Measurements from ENCODE around the gene PASD1. TPM values are rescaled to one million over a fixed set of nuclear protein-coding genes. Genes with fewer than 3 reads are reported as not detected.
A peak's percentile ranks its signal among the peaks of the same experiment; 100 is the strongest.

The PASD1 gene
- total RNA-seq, 2 donors from 2014 or later: not detected

DNA sequence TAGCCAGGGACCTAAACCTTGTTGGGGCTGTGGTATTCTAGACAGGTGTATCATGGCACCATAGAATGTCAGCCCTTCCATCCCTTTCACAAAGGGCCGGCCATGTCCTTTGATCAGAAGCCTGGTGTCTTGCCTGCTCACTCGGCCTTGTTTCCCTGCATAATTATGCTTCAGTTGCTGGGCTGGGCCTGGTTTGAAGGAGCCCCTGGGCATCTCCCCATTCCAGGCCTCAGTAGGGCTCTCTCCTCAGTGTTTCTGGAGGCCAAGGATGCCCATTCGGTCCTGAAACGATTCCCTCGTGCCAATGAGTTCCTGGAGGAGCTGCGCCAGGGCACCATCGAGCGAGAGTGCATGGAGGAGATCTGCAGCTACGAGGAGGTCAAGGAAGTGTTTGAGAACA lies 136.3 kb downstream of the PASD1 start:
- H3K27me3 Mint-ChIP-seq: peaks cover 0 to 13% of the 10 kb centered on the region in 2 donors

DNA sequence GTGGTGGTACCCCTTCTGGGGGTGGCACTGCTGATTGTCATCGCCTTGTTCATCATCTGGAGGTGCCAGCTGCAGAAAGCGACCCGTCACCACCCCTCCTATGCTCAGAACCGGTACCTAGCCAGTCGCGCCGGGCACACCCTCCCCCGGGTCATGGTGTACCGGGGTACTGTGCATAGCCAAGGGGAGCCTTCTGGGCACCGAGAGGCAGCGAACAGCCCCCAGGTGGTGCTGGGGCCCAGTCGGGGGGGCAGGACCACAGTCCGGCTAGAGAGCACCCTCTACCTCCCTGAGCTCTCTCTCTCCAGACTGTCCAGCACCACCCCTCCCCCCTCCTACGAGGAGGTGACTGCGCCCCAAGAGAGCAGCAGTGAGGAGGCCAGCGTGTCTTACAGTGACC lies 137.1 kb downstream of the PASD1 start:
- Mint-ChIP-seq H3K36me3 (no peaks in the 10 kb centered on the region), H3K9me3 (no peaks in the 10 kb centered on the region), H3K27me3 (peaks cover 0 to 15% of the 10 kb centered on the region in 2 donors), H3K27ac (no peak overlapping the region), H3K4me1 (ENCODE audit: low read depth in 2 of 2) (no peaks in the 10 kb centered on the region), H3K4me3 (no peak overlapping the region)
- ATAC-seq (no peak), DNase-seq (ENCODE audit: low spot score) (peak; percentile 38)

More for the DNA sequence above, 136.3 kb downstream of the PASD1 start:
- H3K36me3 Mint-ChIP-seq: no peaks in the 10 kb centered on the region
- no peak overlapping the region for H3K27ac Mint-ChIP-seq
- no peak for DNase-seq (ENCODE audit: low spot score)
- H3K4me3 Mint-ChIP-seq: no peak overlapping the region
- no peaks in the 10 kb centered on the region for H3K4me1 Mint-ChIP-seq (ENCODE audit: low read depth in 2 of 2)
- H3K9me3 Mint-ChIP-seq: no peaks in the 10 kb centered on the region
- ATAC-seq: no peak

GRCh38 chrX:151701071-151701470 lies 137.6 kb downstream of the PASD1 start:
- Mint-ChIP-seq H3K4me1 (ENCODE audit: low read depth in 2 of 2) (no peaks in the 10 kb centered on the region), H3K9me3 (no peaks in the 10 kb centered on the region), H3K36me3 (no peaks in the 10 kb centered on the region), H3K27ac (no peak overlapping the region), H3K4me3 (no peak overlapping the region), H3K27me3 (peaks cover 0 to 11% of the 10 kb centered on the region in 2 donors)
- ATAC-seq: no peak
- peak; percentile 12 for DNase-seq (ENCODE audit: low spot score)

- no peak overlapping the region for H3K4me3 Mint-ChIP-seq
- H3K27me3 Mint-ChIP-seq: peaks cover 0 to 8% of the 10 kb centered on the region in 2 donors
- no peak for ATAC-seq
- H3K27ac Mint-ChIP-seq: no peak overlapping the region
- H3K36me3 Mint-ChIP-seq: no peaks in the 10 kb centered on the region
- no peaks in the 10 kb centered on the region for H3K4me1 Mint-ChIP-seq (ENCODE audit: low read depth in 2 of 2)
- peak; percentile 5 for DNase-seq (ENCODE audit: low spot score)
- H3K9me3 Mint-ChIP-seq: no peaks in the 10 kb centered on the region
Measured at GRCh38 chrX:151701531-151701930, 138.1 kb downstream of the PASD1 start.

DNA sequence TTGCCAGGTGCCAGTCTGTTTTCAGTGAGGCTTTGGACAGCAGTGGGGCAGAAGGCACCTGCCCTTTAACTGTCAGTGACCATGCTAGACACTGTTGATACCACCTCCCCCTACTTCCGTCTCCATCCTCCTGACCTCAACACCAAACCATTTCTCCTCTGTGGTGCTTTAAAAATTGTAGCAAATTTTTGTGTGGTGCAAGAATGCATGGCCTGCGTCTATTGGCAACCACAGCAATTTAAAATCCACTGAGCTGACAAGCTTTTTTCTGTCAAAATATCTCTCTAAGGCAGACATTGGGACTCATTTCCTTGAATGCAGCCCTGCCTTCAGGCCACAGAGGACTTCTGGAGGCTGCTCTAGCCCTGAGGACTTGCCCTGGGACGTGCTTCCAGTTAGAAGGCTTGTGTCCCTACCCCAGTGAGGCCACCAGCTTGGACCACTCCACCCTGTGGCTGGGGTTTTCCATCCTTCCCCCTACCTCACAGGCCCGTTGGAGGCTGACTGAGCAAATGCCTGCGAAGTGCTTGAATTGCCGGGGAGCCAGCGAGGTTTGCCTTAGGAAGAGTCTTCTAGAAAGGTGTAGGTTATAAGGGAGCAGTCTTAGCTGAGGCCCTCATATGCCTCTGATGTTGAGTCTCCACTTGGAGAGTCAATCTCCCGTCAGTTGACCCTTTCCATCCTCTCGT lies 138.7 kb downstream of the PASD1 start:
- H3K4me1 Mint-ChIP-seq (ENCODE audit: low read depth in 2 of 2): no peaks in the 10 kb centered on the region
- H3K27ac Mint-ChIP-seq: no peak overlapping the region
- H3K9me3 Mint-ChIP-seq: no peaks in the 10 kb centered on the region
- H3K36me3 Mint-ChIP-seq: no peaks in the 10 kb centered on the region
- peaks cover 0 to 7% of the 10 kb centered on the region in 2 donors for H3K27me3 Mint-ChIP-seq
- ATAC-seq (peak in 1 of 2 donors; percentile 2), DNase-seq (ENCODE audit: low spot score) (peak; percentile 46)
- no peak overlapping the region for H3K4me3 Mint-ChIP-seq

DNA sequence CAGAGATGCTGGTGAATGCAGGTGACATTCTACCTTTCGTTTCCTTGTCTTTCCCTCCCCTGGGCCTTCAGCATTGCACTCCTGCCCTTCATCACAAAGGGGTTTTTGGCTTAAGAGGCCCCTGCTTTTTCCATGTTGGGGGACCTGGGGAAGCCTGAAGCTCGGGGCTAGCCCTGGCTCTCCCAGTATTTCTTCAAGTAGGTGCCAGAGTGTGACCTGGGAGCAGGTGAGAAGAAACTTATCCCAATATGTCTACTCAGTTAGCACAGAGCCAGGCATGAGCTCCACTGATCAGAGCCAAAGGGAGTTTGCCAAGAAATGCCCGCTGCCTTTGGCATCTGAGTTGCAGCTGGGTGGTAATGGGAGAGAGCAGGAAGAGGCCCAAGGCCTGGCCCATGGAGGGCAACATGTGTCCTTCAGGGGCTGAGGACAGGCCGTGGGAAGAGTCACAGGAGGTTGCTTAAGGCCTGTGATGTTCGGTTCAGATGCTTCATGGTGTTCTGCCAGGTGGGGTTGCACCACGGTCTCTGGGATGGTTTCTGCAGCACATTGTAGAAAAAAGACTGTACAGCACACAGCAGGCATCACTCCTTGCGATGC lies 139.4 kb downstream of the PASD1 start:
- ATAC-seq: no peak
- H3K27ac Mint-ChIP-seq: no peak overlapping the region
- H3K27me3 Mint-ChIP-seq: peaks cover 0 to 7% of the 10 kb centered on the region in 2 donors
- no peaks in the 10 kb centered on the region for H3K9me3 Mint-ChIP-seq
- H3K36me3 Mint-ChIP-seq: no peaks in the 10 kb centered on the region
- no peaks in the 10 kb centered on the region for H3K4me1 Mint-ChIP-seq (ENCODE audit: low read depth in 2 of 2)
- DNase-seq (ENCODE audit: low spot score): peak; percentile 45
- no peak overlapping the region for H3K4me3 Mint-ChIP-seq

DNA sequence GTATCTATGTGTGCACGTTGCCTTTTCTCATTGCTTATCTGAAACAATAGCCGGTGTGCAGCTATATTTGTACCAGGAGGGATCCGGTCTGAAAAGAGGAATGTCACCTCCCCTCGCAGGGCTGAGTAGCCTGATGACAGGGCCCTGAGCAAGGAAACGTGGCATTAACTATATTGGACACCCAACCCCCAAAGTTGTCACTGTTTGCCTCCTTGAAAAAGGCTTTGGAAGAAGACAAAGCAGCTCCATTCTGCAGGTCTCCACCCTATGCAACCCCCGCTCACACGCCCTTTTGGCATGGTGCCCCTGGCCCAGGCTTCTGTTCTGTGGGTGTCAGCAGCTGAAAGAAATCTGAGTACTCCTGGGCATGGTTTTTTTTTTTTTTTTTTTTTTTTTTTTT lies 140.0 kb downstream of the PASD1 start:
- ATAC-seq (no peak), DNase-seq (ENCODE audit: low spot score) (peak; percentile 25)
- Mint-ChIP-seq H3K4me1 (ENCODE audit: low read depth in 2 of 2) (no peaks in the 10 kb centered on the region), H3K9me3 (no peaks in the 10 kb centered on the region), H3K36me3 (no peaks in the 10 kb centered on the region), H3K27ac (no peak overlapping the region), H3K4me3 (no peak overlapping the region), H3K27me3 (peaks cover 0 to 7% of the 10 kb centered on the region in 2 donors)

GRCh38 chrX:151704041-151704663 lies 140.7 kb downstream of the PASD1 start:
- no peak overlapping the region for H3K4me3 Mint-ChIP-seq
- DNase-seq (ENCODE audit: low spot score) (peak; percentile 37), ATAC-seq (no peak)
- no peak overlapping the region for H3K27ac Mint-ChIP-seq
- peaks cover 0 to 7% of the 10 kb centered on the region in 2 donors for H3K27me3 Mint-ChIP-seq
- H3K4me1 Mint-ChIP-seq (ENCODE audit: low read depth in 2 of 2): no peaks in the 10 kb centered on the region
- H3K9me3 Mint-ChIP-seq: no peaks in the 10 kb centered on the region
- H3K36me3 Mint-ChIP-seq: no peaks in the 10 kb centered on the region

DNA sequence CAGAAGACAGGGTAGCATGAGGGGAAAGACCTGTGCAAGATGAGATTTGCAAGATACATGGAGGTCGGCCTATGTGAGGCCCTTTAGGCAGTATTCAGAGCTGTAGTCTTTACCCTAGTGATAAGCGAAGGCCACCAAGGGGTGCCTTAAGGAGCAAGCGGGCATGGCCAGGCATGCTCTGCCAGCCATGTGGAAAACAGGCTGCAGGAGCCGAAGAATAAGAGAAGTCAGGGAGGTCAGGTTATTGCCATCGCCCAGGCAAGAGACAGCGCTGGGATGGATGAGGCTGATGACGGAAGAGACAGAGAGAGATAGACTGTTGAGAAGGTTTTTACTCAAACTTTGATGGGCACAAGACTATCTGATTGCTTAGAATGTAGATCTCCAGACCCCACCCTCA lies 145.3 kb downstream of the PASD1 start:
- Mint-ChIP-seq H3K4me1 (ENCODE audit: low read depth in 2 of 2) (no peaks in the 10 kb centered on the region), H3K27ac (no peak overlapping the region), H3K27me3 (peaks cover 0 to 4% of the 10 kb centered on the region in 2 donors), H3K36me3 (no peaks in the 10 kb centered on the region), H3K9me3 (no peaks in the 10 kb centered on the region), H3K4me3 (no peak overlapping the region)
- ATAC-seq (no peak), DNase-seq (ENCODE audit: low spot score) (no peak)

DNA sequence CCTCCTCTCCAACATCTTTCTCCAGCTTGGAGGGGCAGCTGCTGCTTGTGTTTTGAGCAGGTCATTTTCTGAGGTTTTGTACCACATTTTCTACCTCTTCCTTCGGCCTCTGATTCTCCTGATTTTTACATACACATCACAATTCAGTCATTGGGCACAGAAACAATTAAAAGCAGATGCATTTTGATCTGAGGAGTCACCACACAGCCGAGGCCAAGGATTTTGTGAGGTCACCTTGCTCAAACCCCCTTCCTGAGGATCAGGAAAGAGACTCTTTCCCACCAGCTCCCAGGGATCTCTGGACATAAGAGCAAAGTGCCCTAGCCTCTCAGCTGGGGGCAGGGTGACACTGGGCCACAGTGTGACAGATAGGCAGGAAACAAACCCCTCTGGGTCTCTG lies 147.0 kb downstream of the PASD1 start:
- DNase-seq (ENCODE audit: low spot score): peak; percentile 8
- H3K27me3 Mint-ChIP-seq: peaks cover 0 to under 1% of the 10 kb centered on the region in 2 donors
- H3K9me3 Mint-ChIP-seq: no peaks in the 10 kb centered on the region
- H3K4me3 Mint-ChIP-seq: no peak overlapping the region
- ATAC-seq: no peak
- H3K36me3 Mint-ChIP-seq: no peaks in the 10 kb centered on the region
- no peaks in the 10 kb centered on the region for H3K4me1 Mint-ChIP-seq (ENCODE audit: low read depth in 2 of 2)
- no peak overlapping the region for H3K27ac Mint-ChIP-seq

DNA sequence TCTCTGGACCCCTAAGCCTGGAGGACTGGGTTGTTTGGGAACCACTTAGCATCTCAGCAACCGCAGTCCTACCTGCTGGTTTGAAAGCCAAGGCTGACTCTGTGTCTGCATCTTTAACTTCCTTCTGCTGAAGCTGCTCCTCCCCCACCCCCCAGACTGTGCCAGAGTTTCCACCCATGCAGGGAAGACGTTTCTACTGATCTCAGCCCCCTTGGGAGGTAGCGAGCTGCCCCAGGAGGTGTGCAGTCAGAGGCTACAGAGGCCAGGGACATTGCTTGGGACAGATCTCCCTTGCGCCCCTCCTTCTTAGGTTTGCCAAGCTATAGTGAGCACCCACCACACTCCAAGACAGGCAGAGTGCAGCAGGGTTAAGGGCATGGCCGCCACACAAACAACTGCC lies 147.7 kb downstream of the PASD1 start:
- Mint-ChIP-seq H3K9me3 (no peaks in the 10 kb centered on the region), H3K4me3 (no peak overlapping the region), H3K27me3 (peaks cover 0 to 3% of the 10 kb centered on the region in 2 donors), H3K4me1 (ENCODE audit: low read depth in 2 of 2) (no peaks in the 10 kb centered on the region), H3K36me3 (no peaks in the 10 kb centered on the region), H3K27ac (no peak overlapping the region)
- ATAC-seq: peak in 1 of 2 donors; percentile 26
- no peak for DNase-seq (ENCODE audit: low spot score)

DNA sequence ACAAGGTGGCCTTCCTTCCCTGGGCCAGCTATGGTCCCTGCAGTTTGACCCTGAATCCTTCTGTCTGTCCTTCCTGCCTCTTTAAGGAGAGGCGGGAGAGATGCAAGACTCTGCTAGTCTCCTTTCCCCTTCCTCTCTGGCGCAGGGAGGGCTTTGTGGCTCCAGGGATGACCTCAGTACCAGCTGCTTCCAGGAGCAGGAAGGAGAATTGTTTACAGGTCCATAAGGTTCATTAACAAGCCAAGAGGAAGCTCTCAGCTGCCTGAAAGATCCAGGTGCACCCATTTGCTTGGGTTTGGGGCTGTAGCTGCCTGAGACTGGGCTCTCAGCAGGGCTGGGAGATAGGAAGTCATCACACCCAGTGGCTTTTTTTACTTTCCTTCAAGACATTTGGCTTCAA lies 148.3 kb downstream of the PASD1 start:
- DNase-seq (ENCODE audit: low spot score): no peak

GRCh38 chrX:151712253-151712652 lies 148.8 kb downstream of the PASD1 start:
- no peak for DNase-seq (ENCODE audit: low spot score)
- no peak overlapping the region for H3K4me3 Mint-ChIP-seq
- ATAC-seq: no peak
- no peak overlapping the region for H3K27ac Mint-ChIP-seq
- no peaks in the 10 kb centered on the region for H3K9me3 Mint-ChIP-seq
- no peaks in the 10 kb centered on the region for H3K4me1 Mint-ChIP-seq (ENCODE audit: low read depth in 2 of 2)
- peaks cover 8 to 9% of the 10 kb centered on the region in 2 donors for H3K27me3 Mint-ChIP-seq
- no peaks in the 10 kb centered on the region for H3K36me3 Mint-ChIP-seq

More for the DNA sequence above, 148.3 kb downstream of the PASD1 start:
- Mint-ChIP-seq H3K4me3 (no peak overlapping the region), H3K27ac (no peak overlapping the region), H3K9me3 (no peaks in the 10 kb centered on the region), H3K36me3 (no peaks in the 10 kb centered on the region), H3K27me3 (peaks cover 4 to 7% of the 10 kb centered on the region in 2 donors), H3K4me1 (ENCODE audit: low read depth in 2 of 2) (no peaks in the 10 kb centered on the region)
- no peak for ATAC-seq

- DNase-seq (ENCODE audit: low spot score) (no peak), ATAC-seq (peak in 1 of 2 donors; percentile 48)
- H3K4me1 Mint-ChIP-seq (ENCODE audit: low read depth in 2 of 2): no peaks in the 10 kb centered on the region
Measured at GRCh38 chrX:151713849-151714248, 150.4 kb downstream of the PASD1 start.

More at GRCh38 chrX:151713849-151714248, 150.4 kb downstream of the PASD1 start:
- no peak overlapping the region for H3K4me3 Mint-ChIP-seq
- H3K36me3 Mint-ChIP-seq: no peaks in the 10 kb centered on the region
- H3K9me3 Mint-ChIP-seq: no peaks in the 10 kb centered on the region
- peaks cover 10 to 19% of the 10 kb centered on the region in 2 donors for H3K27me3 Mint-ChIP-seq
- no peak overlapping the region for H3K27ac Mint-ChIP-seq
